Activated CD4-positive, alpha-beta T cell treated with anti-CD3 and anti-CD28 coated beads, Interleukin-2, amount 50 U/mL, for 24 hours (primary cell): ENCODE results near the gene CDHR4.
"Not testable (repeated sequence)": the region's sequence is repeated elsewhere in the genome, so short reads cannot be mapped to it uniquely, and the experiment has no call there.

Source experiments
- DNase-seq, 2 donors: peaks; one replicate each; pipeline ENCODE4 v3.0.0-alpha.2; 2020; ENCODE audit warnings: low read depth in 1 of 2, low spot score in 1 of 2

The CDHR4 gene

GRCh38 chr3:49781415-49782199 lies 18.1 kb downstream of the CDHR4 start:
- no peak for DNase-seq

GRCh38 chr3:49780975-49781365 lies 18.7 kb downstream of the CDHR4 start:
- DNase-seq, result not testable (repeated sequence)

GRCh38 chr3:49780080-49780974 lies 19.3 kb downstream of the CDHR4 start:
- DNase-seq, result no peak

GRCh38 chr3:49779358-49780079 lies 20.2 kb downstream of the CDHR4 start:
- no peak for DNase-seq

- not testable (repeated sequence) for DNase-seq
These were observed 23.6 kb downstream of the CDHR4 start for GRCh38 chr3:49776101-49776500.

DNA sequence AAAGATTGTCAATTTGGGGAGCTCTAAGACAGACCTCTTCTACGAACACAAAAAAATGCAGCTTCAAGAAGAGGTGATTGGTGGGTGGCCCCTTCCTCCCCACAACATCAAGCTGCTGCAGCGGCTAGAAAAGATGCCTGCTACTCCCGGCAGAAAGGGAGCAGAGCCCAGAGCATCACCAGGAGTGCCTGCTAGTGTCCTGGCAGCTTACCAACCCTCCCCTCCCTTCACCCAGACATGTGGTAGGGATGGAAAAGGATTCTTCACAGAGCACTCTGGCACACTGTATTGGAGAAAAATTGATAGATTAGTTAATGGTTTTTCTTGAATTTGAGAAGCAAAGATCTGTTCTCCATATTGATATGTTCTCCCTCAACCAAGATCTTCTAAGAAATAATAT lies 24.1 kb downstream of the CDHR4 start:
- no peak for DNase-seq

- no peak for DNase-seq
These were observed 27.0 kb downstream of the CDHR4 start for GRCh38 chr3:49772703-49773102.

DNA sequence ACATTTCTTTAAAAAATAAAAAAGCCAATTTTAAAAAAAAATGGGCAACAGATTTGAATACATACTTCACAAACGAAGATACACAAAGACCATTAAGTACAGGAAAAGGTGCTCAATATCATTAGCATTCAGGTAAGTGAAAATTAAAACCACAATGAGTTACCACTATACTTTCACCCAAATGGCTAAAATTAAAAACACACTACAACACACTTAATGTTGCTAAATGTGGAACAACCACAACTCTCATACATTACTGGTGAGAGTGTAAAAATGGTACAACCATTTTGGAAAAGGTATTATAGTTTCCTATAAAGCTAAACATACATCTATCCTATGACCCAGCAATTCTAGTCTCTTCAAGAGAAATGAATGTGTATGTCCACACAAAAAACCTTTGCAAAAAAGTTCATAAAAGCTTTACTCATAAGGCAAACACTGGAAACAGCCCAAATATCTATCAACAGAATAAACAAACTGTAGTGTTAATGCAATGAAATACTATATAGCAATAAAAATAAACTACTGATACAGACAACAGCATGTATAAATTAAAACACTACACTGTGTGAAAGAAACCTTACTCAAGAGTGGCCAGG lies 28.2 kb downstream of the CDHR4 start:
- DNase-seq, result no peak

DNA sequence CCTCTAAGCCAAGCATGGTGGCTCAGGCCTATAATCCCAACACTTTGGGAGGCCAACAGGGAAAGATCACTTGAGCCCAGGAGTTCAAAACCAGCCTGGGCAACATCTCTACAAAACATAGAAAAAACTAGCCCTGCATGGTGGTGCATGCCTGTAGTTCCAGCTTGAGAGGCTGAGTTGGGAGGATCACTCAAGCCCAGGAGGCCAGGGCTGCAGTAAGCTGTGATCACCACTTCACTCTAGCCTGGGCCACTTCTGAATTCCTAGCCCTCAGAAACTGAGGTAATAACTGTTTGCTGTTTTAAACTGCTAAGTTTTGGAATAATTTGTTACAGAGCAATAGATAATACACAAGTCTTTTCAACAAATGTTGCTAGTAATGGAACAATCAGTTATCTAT lies 29.7 kb downstream of the CDHR4 start:
- DNase-seq, result no peak

DNA sequence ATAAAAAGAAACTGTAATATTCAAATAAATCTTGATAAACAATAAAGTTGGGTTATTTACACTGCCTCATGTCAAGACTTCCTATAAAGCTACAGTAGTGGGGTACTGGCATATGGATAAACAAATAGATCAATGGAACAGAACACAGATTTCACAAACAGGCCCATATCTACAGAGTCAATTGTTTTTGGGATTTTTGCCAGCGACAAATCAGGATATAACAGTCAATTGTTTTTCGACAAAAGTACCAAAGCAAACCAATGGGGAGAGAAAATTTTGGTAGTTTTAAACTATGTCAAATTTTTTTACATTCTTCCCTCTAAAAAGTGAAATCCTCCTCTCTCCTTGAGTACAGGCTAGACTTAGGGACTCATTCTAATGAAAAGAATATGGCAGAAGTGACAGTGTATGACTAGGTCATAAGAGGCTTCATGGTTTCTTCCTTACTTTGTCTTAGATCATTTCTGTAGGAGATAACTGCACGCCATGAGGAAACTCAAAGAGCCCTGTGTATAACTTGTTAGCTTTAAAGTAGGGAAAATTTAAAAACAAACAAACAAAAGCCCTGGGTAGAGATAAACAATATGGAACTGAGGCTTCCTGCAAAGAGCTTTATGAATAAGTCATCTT lies 30.3 kb downstream of the CDHR4 start:
- no peak for DNase-seq

GRCh38 chr3:49763981-49764380 lies 35.7 kb downstream of the CDHR4 start:
- no peak for DNase-seq

DNA sequence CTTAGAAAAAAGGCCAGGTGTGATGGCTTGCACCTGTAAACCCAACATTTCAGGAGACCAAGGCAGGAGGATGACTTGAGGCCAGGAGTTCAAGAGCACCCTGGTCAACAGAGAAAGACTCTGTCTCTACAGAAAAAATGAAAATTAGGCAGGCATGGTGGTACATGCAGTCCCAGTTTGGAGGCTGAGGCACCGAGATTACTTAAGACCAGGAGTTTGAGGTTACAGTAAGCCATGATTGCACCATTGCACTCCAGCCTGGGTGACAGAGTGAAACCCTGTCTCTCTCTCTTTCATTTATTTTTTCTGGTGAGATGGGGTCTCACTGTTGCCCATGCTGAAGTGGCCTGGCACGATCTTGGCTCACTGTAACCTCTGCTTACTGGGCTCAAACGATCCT lies 38.0 kb downstream of the CDHR4 start:
- DNase-seq, result no peak

DNA sequence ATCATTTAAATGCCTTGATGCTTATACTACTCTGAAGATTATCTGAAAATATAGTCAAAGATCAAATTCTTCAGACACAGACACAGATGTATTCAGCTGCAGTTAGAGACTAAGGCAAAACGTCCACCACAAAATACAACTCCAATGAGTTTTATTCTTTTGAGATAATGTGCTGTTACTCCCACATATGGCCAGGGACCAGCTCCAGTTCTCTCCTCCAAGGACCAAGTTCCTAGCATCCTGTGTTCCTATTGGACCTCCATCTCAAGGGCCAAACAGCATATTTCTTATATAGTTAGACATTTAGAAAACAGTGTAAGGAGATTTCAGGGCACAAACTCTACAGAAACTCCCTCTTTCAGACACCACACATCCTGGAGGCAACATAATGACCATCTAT lies 40.4 kb downstream of the CDHR4 start:
- DNase-seq, result no peak

DNA sequence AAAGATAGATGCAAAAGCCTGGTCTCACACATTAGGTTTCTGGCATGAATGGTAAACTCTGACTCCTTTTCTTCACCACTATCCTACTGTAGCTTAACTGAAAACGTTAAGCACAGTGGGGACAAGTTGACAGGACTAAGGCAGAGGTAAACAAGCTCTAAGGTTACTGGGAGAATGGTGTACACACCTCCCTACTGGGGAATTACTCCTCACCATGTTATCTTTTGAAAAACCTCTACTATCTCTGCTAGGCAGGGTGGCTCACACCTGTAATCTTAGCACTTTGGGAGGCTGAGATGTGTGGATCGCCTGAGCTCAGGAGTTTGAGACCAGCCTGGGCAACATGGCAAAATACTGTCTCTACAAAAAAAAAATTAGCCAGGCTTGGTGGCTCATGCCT lies 42.5 kb downstream of the CDHR4 start:
- no peak for DNase-seq

DNA sequence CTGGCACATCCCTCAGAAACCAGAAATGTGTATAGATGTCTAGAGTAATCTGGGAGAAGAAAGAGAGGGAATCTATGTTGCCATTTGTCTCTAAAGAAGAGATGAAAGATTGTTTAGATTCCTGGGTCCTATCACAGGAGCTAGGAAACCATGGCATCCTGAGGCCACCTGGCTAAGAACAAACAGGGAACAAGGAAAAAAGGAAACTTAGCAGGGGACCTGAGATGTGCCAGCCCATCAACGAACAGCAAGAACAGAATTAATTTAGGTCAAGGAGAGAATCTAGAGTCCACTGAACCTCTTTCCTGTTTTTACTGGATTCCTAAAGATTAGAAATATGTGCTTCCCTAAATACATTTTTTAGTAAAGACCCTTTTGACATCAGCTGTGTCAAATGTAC lies 43.6 kb downstream of the CDHR4 start:
- no peak for DNase-seq

DNA sequence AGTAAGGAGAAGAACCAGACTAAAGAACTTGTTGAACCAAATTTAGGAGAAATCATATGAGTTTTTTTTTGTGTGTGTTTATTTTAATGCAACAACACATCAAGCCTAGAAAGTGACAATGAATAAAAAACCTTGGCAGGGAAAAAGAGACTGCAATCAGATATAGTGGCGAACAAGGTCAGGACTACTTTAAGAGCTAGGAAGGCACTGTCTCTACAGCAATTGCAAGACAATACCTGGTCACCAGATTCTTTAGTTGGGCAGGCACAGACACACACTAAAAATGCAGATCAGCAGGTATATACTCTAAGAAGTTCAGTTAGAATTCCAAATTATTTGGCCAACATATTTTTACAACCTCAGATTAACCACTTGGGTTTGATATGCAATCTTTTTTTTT lies 45.1 kb downstream of the CDHR4 start:
- DNase-seq, result no peak

GRCh38 chr3:49751501-49751900 lies 48.2 kb downstream of the CDHR4 start:
- DNase-seq, result no peak

DNA sequence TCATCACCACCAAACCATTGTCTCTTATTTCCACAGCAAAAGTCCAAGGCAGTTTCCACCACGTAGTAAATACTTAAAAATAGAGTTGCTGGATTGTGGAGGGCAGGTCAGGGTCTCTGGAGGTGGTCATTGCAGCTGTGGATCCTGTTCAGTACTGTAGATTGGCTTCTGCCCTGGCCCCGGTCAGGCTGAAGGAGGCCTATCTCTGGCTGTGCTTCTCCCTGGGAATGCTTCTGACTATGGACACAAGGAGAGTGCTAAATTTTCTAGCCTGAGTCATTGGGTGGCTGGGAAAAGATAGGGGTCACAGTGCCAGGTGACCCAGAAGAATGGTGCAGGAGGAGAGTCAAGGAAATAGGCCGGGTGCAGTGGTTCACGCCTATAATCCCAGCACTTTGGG lies 49.6 kb downstream of the CDHR4 start:
- DNase-seq, result no peak

- not testable (repeated sequence) for DNase-seq
These were observed 50.8 kb downstream of the CDHR4 start for GRCh38 chr3:49748874-49749273.

DNA sequence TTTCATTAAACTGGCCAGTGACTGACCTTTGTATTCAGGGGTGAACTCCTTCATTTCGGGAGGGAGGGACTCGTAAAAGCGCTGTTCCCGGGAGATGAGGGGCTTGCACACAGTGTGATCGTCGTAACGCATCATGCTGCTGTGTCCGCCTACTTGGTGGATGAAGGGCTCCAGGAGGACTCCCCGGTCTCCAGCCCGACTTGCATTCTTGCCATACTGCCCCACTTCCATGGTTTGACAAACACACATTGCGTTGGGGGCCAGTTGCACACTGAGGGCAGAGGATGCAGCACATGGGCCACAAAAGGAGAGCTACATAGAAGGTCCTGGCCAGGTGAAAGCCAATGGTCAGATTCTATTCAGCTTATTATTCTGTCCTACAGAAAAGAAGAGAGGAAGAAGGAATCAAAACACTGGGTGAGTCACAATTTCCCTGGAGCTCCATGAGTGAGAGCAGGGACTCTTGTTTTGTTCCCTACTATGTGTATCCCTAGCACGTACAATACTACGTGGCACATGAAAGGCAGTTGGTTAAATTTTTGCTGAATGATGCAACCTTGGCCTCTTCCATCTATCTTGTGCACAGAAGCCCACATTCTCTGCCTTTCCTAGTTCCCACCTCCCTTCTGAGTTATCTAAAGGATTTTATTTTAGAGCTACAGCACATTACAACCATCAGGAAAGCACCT lies 51.7 kb downstream of the CDHR4 start:
- DNase-seq, result no peak
